AG04449 (cell line): ENCODE data around the gene RGS11.

Source experiments
- CTCF ChIA-PET: fragments of 350-600 bp; formaldehyde crosslinking; extraction: SDS; loops from one replicate; lab custom pipeline; 2021; ENCODE audit warnings: antibody characterized with exemption; lab: Yijun Ruan, JAX
- POLR2A ChIA-PET: fragments of 400-600, 350-600 bp; formaldehyde crosslinking; extraction: SDS; loops from one replicate; lab custom pipeline; 2020; ENCODE audit warnings: antibody characterized with exemption, inconsistent platforms; lab: Yijun Ruan, JAX
- DNase-seq: peaks from one replicate; pipeline ENCODE4 v3.0.0-alpha.2; 2010; ENCODE audit warnings: low read depth, low spot score
- H3K4me3 ChIP-seq: 2 replicates; pipeline ENCODE4 v1.5.1; 2011; ENCODE audit warnings: low read depth, mild to moderate bottlenecking, control low read depth, low read length
- CTCF ChIP-seq: IDR thresholded peaks from one replicate; pipeline ENCODE4 v1.5.1; 2011; ENCODE audit warnings: mild to moderate bottlenecking, moderate library complexity, low read length, control low read depth, inconsistent platforms; ENCODE audit not compliant: insufficient read depth; ENCODE audit errors: missing control alignments

Gene RGS11

DNA sequence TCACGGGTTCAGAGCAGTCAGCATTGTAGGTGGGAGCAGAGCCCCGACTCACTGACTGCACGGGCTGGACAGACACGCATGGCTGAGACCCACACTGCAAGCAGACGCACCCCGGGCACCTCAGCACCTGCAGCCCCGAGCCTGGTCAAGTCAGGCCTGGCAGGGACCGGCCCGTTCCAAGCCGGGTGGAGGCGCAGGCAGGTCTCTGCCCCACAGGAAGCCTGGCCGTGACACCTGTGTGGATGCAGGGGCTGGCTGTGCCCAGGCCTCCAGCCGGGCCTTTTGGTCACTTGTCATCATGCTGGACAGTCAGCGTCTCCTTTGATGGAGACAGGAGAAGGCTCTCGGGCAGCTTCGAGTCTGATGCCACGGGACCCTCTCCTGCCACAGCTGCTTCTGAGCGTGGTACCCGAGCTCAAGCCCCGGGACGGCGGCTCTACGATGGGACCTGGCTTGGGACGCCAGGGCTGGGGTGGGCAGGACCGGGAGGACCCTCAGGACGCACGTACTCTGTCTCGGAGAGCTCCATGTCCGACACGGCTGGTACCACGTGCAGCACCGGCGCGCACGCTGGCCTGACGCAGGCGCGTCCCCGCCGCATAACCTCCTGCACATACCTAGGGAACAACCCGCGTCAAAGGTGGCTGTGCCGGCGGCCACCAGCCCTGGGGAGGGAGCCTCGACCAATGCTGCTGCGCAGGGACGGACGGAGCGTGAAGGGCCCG is 15.1 kb upstream of the RGS11 start:
- H3K4me3 ChIP-seq, result no peak overlapping the region
- TF ChIP-seq CTCF, result no peak
- CTCF ChIA-PET, result no interaction called here
- no peak for DNase-seq
- POLR2A ChIA-PET, result no interaction called here

- no peak for TF ChIP-seq CTCF
- no peak overlapping the region for H3K4me3 ChIP-seq
- POLR2A ChIA-PET, result no interaction called here
- DNase-seq, result no peak
- CTCF ChIA-PET, result no interaction called here
These were observed 14.4 kb upstream of the RGS11 start for GRCh38 chr16:290015-290680.

GRCh38 chr16:289395-289997 is 13.8 kb upstream of the RGS11 start:
- no peak for TF ChIP-seq CTCF
- DNase-seq, result no peak
- POLR2A ChIA-PET, result no interaction called here
- no peak overlapping the region for H3K4me3 ChIP-seq
- CTCF ChIA-PET, result no interaction called here

DNA sequence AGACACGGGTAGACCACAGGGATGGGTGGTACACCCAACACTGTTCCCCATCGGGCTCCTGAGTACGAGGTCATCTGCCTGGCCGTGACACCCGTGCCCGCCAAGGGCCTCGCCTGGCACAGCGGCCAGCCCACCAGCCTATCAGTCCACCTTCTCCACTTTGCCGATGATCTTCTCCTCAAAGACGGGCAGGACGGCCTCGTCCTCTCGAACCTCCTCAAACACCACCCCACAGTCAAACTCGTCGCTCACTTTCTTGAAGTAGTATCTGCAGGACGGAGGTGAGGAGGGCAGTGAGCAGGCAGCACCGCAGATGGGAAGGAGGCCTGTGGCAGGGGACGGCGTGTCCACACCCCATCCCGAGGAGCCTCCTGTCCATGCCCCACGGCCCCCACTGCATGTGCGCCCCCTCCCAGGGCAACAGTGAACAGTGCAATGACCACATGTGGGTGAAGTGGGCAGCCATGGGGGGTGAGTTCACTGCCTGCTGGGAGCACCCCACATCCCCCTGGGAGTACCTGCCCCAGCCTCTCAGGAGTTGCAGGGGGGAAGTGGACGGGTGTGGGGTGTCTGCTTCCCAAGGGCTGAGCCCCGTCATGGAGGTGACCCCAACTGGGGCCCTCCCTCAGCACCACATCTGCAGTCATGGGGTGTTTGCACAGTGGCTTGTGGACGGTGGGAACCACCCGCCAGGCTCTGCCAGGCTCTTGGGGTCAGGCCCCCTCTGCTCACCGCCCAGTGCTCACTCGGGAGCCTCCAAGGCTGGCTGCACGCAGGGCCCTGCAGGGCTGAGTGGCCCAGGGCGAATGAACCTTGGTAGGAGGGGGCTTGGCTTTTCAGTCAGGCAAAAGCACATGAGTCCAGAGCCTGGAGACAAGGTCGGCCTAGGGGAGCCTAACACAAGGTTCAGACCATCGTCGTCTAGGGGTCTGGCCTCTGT is 12.5 kb upstream of the RGS11 start:
- ChIA-PET POLR2A (no interaction called here), CTCF (no interaction called here)
- no peak overlapping the region for H3K4me3 ChIP-seq
- TF ChIP-seq CTCF, result no peak
- DNase-seq, result no peak

DNA sequence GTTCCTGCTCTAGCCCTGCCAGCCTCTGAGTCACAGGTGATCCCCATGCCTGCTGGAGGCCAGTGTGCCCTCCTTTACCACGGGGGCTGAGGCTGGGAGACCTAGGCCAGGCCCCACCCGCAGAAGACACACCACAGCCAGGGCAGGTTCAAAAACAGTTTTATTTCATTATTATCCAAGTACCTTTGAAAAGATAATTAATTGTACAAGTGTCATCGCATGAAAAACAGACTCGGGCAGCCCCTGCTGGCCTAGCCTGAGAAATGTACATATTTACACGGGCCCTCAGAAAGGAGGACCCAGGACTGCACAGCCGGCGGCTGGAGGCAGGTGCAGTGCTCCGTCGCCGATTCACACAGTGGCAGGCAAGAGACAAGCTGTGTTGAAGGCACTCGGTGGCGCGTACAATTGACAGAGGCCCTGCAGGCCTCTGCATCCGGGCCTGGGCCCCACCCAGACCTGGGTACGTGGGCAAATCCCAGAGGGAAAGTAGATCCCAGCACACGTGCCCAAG is 11.6 kb upstream of the RGS11 start:
- POLR2A ChIA-PET, result no interaction called here
- no peak overlapping the region for H3K4me3 ChIP-seq
- no peak for TF ChIP-seq CTCF
- DNase-seq, result no peak
- CTCF ChIA-PET, result no interaction called here
